DOHH2 (cell line): ENCODE measurements around the gene HACD2.

Experiments used
- H3F3A ChIP-seq: fragments of 200-600 bp; sonication (generic), shearing (Covaris generic); 2 replicates; pipeline ENCODE4 v1.6.0; 2016; ENCODE audit warnings: antibody characterized with exemption, mild to moderate bottlenecking; ENCODE audit not compliant: control insufficient read depth, insufficient read depth
- H3K27ac ChIP-seq: fragments of 200-600 bp; sonication (generic); 2 replicates; pipeline ENCODE4 v1.5.1; 2014; ENCODE audit warnings: low read depth, mild to moderate bottlenecking, low read length, moderate library complexity
- H3K27me3 ChIP-seq: fragments of 200-600 bp; sonication (generic); 2 replicates; pipeline ENCODE4 v1.6.1; 2014; ENCODE audit warnings: mild to moderate bottlenecking, low read length, mixed read lengths; ENCODE audit not compliant: control insufficient read depth
- H3K36me3 ChIP-seq: fragments of 200-600 bp; sonication (generic); 2 replicates; pipeline ENCODE4 v1.6.1; 2014; ENCODE audit warnings: mild to moderate bottlenecking, low read length, moderate library complexity, mixed read lengths; ENCODE audit not compliant: control insufficient read depth
- H3K4me1 ChIP-seq: fragments of 200-600 bp; sonication (generic); 2 replicates; pipeline ENCODE4 v1.6.1; 2014; ENCODE audit warnings: mild to moderate bottlenecking, low read length, mixed read lengths; ENCODE audit not compliant: control insufficient read depth
- H3K4me2 ChIP-seq: fragments of 200-600 bp; sonication (generic); 2 replicates; pipeline ENCODE4 v1.6.0; 2014; ENCODE audit warnings: mild to moderate bottlenecking, low read length, moderate library complexity
- H3K4me3 ChIP-seq: fragments of 200-600 bp; sonication (generic); 2 replicates; pipeline ENCODE4 v1.5.1; 2014; ENCODE audit warnings: mild to moderate bottlenecking, low read length, mixed read lengths
- H3K79me2 ChIP-seq: fragments of 200-600 bp; sonication (generic); 2 replicates; pipeline ENCODE4 v1.6.1; 2014; ENCODE audit warnings: mild to moderate bottlenecking, low read length, mixed read lengths; ENCODE audit not compliant: control insufficient read depth
- H3K9me2 ChIP-seq: fragments of 200-600 bp; sonication (generic); replicated peaks from 2 replicates; pipeline ENCODE4 v1.6.1; 2014; ENCODE audit warnings: mild to moderate bottlenecking, low read length, mixed read lengths; ENCODE audit not compliant: control insufficient read depth
- H3K9me3 ChIP-seq: fragments of 200-600 bp; sonication (generic); 2 replicates; pipeline ENCODE4 v1.6.1; 2014; ENCODE audit warnings: antibody characterized with exemption, low read length, mixed read lengths; ENCODE audit not compliant: control insufficient read depth, insufficient read depth
- H4K20me1 ChIP-seq: fragments of 200-600 bp; sonication (generic); 2 replicates; pipeline ENCODE4 v1.6.0; 2014; ENCODE audit warnings: low read depth, mild to moderate bottlenecking, antibody characterized with exemption, low read length, moderate library complexity; ENCODE audit not compliant: control insufficient read depth, insufficient read depth
- CTCF ChIP-seq: fragments of 200-600 bp; sonication (generic); IDR thresholded peaks from one replicate; pipeline ENCODE4 v1.5.1; 2014; ENCODE audit warnings: antibody characterized with exemption, mild to moderate bottlenecking, low read depth, low read length; ENCODE audit not compliant: poor library complexity, severe bottlenecking
- EZH2phosphoT487 ChIP-seq: fragments of 200-600 bp; sonication (generic); IDR thresholded peaks from 2 replicates; pipeline ENCODE4 v1.6.1; 2017; ENCODE audit warnings: borderline replicate concordance, mild to moderate bottlenecking, antibody characterized with exemption, low read length, moderate library complexity, mixed read lengths

The HACD2 gene

GRCh38 chr3:123552768-123553167 is 32.1 kb downstream of the HACD2 start:
- H3K27ac ChIP-seq: no peak overlapping the region
- H3K4me3 ChIP-seq: no peak overlapping the region
- no peak overlapping the region for H3K4me2 ChIP-seq
- 0 out of 2 replicates have a peak, but pooled peaks cover 3% of the 10 kb centered on the region for H3K4me1 ChIP-seq
- H3K27me3 ChIP-seq: no peaks in the 10 kb centered on the region
- H3K9me2 ChIP-seq: no peaks in the 10 kb centered on the region
- H3K36me3 ChIP-seq: peaks cover 9% of the 10 kb centered on the region
- H3K9me3 ChIP-seq: no peaks in the 10 kb centered on the region
- no peak for TF ChIP-seq EZH2phosphoT487
- no peak for TF ChIP-seq CTCF
- no peaks in the 10 kb centered on the region for H3K79me2 ChIP-seq
- no peaks in the 10 kb centered on the region; the same call in 1 of the 2 replicates for H4K20me1 ChIP-seq
- no peaks in the 10 kb centered on the region for H3F3A ChIP-seq

GRCh38 chr3:123552095-123552714 is 32.6 kb downstream of the HACD2 start:
- H3K36me3 ChIP-seq: peaks cover 9% of the 10 kb centered on the region
- H3K4me2 ChIP-seq: no peak overlapping the region
- no peaks in the 10 kb centered on the region; the same call in 1 of the 2 replicates for H4K20me1 ChIP-seq
- H3K9me3 ChIP-seq: no peaks in the 10 kb centered on the region
- H3K4me3 ChIP-seq: no peak overlapping the region
- H3K4me1 ChIP-seq: 0 out of 2 replicates have a peak, but pooled peaks cover 3% of the 10 kb centered on the region
- H3K27ac ChIP-seq: no peak overlapping the region
- TF ChIP-seq EZH2phosphoT487: no peak
- TF ChIP-seq CTCF: peak; percentile 73
- no peaks in the 10 kb centered on the region for H3K27me3 ChIP-seq
- H3K79me2 ChIP-seq: no peaks in the 10 kb centered on the region
- H3K9me2 ChIP-seq: no peaks in the 10 kb centered on the region
- no peaks in the 10 kb centered on the region for H3F3A ChIP-seq

- Histone ChIP-seq H4K20me1 (no peaks in the 10 kb centered on the region; the same call in 1 of the 2 replicates), H3K4me3 (no peak overlapping the region), H3K27me3 (no peaks in the 10 kb centered on the region), H3K79me2 (no peaks in the 10 kb centered on the region), H3K4me2 (no peak overlapping the region), H3F3A (no peaks in the 10 kb centered on the region), H3K4me1 (no peaks in the 10 kb centered on the region), H3K36me3 (peaks cover 5% of the 10 kb centered on the region), H3K9me3 (no peaks in the 10 kb centered on the region), H3K27ac (no peak overlapping the region), H3K9me2 (no peaks in the 10 kb centered on the region)
- no peak for TF ChIP-seq EZH2phosphoT487
- no peak for TF ChIP-seq CTCF
Observed at GRCh38 chr3:123547881-123548519, 36.9 kb downstream of the HACD2 start.
